NCI-H345 treated with DMSO at 0.1 percent for 48 hours (cell line): ENCODE measurements around the gene RPL13A.

ENCODE experiments used
- DNase-seq: peaks from one replicate; lab custom pipeline; 2025; ENCODE audit not compliant: unreplicated experiment; lab: John Stamatoyannopoulos, UW

Gene RPL13A

DNA sequence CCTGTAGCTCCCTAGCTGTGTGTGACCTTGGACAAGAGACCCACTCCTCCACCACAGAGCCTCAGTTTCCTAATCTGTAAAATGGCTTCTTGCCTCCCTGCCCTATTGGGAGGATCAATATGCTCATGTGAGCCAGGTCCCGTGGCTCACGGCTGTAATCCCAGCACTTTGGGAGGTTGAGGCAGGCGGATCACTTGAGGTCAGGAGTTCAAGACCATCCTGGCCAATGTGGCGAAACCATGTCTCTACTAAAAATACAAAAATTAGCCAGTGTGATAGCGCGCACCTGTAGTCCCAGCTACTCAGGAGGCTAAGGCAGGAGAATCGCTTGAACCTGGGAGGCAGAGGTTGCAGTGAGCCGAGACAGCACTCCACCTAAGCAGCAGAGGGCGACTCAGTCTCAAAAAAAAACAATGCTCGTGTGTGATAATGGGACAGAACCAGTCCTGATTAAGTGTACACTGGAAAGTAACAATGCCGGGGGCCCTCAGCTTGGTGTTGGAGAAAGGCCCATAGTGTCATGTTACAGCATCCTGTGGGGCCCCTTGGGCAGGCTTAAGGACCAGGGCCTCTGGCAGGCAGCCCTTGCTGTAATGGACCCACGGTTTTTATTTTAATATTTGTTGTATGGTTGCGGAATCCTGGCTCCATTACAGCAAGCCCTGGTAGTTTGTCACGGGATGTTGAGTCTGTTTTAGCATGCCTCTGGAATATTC lies 15.6 kb downstream of the RPL13A start:
- peak; percentile 13 for DNase-seq

DNA sequence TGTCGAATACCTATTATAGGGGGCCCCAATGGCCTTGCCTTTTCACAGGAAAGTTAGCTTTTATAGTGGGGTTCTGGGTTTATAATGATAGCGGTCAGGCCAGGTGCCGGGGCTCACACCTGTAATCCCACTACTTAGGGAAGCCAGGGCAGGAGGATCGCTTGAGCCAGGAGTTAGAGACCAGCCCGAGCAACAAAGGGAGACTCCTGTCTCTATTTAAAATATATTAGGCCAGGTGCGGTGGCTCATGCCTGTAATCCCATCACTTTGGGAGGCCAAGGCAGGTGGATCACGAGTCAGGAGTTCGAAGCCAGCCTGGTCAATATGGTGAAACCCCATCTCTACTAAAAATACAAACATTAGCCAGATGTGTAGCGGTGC lies 16.2 kb downstream of the RPL13A start:
- no peak for DNase-seq

DNA sequence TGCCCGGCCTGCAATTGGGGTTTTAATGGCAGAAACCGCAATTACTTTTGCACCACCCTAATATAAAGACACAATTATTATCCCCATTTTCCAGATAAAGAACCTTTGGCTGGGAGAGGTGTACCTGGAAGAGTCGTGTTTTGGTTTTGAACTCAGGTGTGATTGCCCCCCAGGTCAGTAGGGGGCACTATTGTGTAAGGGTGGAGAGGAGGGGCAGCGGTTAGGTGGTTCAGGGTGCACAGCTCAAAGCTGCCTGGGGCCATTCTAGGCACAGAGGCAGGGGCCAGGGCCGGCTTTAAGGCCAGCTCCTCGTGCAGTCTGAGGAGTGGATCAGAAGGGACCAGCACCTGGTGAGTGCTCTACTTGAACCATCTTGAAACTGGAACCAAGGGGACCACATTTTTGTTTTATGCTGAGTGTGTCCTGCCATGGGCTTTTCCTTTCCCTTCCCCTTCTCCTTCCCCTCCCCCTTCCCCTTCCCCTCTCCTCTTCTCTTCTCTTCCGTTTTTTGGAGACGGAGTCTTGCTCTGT lies 19.2 kb downstream of the RPL13A start:
- DNase-seq: peak; percentile 16

DNA sequence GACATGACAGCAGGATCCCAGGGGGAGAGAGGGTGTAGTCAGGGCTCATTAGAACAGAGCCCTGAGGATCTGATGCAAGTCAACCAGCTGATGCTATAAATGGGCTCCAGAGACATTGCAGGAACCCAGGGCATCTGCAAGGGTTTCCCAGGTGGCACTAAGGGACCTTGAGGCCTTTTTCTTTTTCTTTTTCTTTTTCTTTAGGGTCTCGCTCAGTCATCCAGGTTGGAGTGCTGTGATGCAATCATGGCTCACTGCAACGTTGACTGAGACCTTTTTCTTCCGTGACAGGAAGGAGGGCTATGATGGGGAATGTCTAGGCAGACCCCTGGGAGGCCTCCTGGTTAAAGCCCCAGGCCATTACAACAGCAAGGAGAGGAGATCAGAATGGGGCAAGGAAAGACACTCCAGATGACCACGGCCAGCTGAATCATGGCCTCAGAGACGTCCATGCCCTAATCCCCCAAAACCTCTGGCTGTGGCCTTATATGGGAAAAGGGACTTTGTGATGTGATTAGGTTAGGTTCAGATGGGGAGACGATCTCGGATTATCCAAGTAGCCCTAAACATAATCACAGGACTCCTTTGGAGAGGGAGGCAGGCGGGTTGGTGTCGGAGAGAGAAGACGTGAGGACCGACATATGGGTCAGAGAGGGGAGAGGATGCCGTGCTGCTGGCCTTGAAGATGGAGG lies 20.5 kb downstream of the RPL13A start:
- DNase-seq: no peak

DNA sequence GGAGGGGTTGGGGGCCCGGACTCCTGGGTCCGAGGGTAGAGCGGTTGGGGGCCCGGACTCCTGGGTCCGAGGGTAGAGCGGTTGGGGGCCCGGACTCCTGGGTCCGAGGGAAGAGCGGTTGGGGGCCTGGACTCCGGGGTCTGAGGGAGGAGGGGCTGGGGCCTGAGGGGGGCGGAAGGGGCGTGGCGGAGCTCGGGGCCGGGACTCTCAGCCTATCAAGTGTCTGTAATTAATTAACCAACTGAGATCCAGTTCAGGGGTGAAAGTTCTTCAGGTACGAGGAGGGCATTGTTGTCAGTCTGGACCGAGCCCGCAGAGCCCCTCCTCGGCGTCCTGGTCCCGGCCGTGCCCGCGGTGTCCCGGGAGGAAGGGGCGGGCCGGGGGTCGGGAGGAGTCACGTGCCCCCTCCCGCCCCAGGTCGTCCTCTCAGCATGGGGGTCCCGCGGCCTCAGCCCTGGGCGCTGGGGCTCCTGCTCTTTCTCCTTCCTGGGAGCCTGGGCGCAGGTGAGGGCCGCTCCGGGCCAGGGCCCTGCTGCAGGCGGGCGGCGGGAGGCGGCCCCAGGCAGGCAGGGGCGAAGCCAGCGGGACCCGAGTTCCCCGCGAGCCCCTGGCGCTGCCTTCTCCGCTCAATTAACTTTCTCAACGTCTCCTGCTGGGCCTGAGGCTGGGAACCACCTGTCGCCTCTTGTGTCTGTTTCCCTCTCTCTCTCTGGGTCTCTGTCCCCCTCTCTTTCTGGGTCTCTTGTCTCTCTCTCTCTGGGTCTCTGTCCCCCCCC lies 25.8 kb downstream of the RPL13A start:
- peak; percentile 46 for DNase-seq

DNA sequence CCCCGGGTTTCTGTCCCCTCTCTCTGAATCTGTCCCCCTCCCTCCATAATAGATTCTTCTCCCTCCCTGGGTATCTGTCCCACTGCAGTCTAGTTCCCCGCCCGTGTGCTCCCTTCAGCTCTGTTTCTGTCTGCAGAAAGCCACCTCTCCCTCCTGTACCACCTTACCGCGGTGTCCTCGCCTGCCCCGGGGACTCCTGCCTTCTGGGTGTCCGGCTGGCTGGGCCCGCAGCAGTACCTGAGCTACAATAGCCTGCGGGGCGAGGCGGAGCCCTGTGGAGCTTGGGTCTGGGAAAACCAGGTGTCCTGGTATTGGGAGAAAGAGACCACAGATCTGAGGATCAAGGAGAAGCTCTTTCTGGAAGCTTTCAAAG lies 26.3 kb downstream of the RPL13A start:
- no peak for DNase-seq

DNA sequence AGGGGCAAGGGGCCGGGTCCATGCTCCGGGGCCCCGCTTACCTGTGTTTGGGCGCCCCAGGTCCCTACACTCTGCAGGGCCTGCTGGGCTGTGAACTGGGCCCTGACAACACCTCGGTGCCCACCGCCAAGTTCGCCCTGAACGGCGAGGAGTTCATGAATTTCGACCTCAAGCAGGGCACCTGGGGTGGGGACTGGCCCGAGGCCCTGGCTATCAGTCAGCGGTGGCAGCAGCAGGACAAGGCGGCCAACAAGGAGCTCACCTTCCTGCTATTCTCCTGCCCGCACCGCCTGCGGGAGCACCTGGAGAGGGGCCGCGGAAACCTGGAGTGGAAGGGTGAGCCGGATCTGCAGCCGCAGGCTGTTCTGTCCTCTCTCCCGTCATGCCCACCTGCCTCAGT lies 26.7 kb downstream of the RPL13A start:
- no peak for DNase-seq

DNA sequence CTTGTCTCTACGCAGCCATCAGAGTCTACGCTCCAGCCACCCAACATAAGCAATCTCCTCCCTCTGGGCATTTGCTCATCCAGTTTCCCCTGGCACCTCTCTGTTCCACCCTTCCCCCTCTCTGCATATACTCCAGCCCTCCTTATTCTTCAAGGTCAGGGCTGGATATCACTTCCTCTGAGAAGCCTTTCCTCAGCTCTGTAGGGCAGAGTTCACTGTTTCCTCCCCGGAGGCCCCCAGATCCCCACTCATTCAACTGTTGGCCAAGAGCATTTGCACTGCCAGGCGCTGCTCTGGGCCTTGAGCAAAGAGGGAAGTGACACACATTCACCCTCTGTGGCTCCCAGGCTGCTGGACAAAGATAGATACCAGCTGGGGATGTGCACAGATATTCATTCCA lies 28.4 kb downstream of the RPL13A start:
- no peak for DNase-seq

DNA sequence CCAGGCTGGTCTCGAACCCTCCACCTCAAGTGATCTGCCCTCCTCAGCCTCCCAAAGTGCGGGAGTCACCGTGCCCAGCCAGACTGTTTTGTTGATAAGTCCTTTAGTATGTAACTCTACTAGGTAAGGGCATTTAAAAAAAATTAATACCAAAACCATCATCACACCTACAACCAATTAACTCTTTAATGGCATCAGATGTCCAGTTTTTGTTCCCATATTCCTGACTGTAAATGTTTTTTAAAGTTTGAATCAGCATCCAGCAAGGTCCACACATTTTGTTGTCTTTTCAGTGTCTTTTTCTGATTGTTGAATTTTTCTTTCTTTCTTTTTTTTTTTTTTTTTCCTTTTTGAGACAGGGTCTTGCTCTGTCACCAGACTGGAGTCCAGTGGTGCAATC lies 30.6 kb downstream of the RPL13A start:
- DNase-seq: no peak

DNA sequence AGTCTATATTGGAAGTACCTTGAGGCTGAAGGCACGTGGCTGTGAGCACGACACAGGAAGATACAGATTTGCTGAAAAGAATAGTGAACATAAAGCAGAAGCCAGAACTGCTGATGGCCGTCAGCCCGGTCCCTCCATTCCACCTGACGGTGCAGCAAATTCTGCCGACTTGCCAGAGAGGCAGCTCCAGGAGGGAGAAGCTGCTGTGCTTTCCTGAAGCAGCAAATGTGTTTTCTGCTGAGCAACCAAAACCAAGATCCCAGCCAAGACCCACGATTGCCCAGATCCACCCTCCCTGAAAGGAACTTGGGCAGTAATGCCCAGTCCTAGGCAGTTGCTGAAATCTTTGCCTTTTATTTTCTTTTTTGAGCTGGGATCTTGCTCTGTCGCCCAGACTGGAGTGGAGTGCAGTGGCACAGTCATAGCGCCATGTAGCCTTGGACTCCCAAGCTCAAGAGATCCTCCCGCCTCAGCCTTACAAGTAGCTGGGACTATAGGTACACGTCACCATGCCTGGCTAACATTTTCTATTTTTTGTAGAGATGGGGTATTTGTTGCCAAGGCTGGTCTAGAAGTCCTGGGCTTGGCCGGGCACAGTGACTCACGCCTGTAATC lies 33.4 kb downstream of the RPL13A start:
- no peak for DNase-seq

DNA sequence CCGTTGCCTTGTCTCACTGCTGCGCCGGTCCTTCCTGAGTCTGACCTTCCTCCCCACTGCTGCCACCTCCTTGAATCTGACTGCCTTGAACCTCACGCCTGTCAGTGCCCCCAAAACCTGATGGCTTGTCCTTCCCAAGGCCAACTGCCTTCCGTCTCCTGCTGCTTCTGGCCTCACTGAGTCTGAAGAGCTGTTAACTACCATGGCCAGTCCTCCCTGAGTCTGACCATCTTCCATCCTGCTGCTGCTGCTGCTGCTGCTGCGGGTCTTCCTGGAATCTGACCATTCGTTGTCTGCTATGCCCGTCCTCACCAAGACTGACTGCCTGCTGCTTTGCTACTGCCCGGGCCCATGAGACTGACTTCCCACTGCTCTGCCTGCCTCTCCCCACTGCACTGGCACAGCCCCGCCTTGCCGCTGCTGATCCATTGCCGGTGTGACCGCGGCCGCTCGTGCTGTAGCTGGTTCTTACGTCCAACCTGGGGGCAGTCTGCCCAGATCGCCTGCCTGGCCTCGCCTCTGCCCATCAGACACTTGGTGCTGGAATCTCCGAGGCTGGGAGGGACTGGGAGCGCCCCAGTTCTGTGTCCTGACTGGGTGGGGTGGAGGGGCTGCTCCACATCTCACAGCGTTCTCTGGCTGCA lies 37.5 kb downstream of the RPL13A start:
- no peak for DNase-seq

DNA sequence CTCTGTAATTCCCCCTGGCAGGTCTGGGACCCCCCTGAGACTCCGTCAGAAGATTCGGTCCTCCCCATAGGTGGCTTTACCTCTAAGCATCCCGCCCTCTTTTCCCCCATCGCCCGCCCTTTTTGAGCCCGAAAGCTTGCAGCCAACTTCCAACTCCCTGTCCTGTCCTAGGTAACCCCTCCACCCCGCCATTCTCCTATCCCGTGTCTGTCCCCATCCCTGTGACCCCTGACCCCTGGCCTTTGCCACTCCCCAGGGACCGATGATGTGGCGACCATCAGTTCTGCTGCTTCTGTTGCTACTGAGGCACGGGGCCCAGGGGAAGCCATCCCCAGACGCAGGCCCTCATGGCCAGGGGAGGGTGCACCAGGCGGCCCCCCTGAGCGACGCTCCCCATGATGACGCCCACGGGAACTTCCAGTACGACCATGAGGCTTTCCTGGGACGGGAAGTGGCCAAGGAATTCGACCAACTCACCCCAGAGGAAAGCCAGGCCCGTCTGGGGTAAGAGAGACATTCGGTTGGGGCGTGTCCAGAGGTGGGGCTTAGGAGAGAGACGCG lies 40.9 kb downstream of the RPL13A start:
- no peak for DNase-seq

DNA sequence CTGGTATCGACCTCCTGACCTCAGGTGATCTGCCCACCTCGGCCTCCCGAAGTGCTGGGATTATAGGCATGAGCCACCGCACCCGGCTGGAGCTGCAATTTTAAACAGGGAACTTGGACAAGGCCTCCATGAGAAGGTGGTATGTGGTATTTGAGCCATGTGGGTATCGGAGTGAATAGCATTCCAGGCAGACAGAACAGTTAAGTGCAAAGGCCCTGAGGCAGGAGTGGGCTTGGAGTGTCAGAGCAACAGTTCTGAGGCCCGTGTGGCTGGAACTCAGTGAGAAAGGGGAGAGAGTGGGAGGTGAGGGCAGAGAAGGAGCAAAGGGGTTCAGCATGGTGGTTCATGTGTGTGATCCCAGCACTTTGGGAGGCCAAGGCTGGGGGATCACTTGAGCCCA lies 43.3 kb downstream of the RPL13A start:
- DNase-seq: no peak

DNA sequence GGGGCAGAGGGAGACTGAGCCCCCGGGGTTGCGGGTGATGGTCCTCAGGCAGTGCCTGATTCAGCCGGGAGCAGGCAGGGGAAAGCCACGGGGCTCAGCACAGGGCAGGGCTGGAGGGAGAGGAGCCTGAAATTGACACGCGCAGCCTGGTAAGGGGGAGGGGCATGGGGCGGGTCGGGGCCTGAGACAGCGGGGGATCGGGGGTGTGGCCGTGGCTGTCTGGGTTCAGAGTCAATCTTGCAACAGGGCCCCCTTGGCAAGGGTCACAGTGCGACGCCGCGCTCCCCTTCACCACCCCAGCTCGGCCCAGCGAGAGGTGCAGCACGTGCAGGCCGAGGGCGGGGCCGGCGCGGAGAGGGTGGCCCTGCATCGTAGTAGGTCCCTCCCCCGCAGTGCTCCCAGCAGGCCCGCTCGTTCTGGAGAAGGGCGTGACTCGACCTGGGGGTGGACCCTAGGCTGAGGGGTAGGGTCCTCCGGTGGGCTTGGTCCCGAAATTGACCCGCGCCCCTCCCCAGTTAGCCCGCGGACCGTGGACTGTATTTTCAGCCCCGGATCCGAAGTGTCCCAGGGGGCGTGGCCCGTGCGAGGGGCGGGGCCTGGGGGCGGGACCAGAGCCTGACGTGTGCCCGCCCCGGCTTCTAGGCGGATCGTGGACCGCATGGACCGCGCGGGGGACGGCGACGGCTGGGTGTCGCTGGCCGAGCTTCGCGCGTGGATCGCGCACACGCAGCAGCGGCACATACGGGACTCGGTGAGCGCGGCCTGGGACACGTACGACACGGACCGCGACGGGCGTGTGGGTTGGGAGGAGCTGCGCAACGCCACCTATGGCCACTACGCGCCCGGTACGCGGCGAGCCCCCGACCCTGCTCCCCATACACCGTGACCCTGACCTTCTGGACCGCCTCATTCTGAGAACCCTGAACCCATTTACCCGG lies 46.4 kb downstream of the RPL13A start:
- peak; percentile 54 for DNase-seq

DNA sequence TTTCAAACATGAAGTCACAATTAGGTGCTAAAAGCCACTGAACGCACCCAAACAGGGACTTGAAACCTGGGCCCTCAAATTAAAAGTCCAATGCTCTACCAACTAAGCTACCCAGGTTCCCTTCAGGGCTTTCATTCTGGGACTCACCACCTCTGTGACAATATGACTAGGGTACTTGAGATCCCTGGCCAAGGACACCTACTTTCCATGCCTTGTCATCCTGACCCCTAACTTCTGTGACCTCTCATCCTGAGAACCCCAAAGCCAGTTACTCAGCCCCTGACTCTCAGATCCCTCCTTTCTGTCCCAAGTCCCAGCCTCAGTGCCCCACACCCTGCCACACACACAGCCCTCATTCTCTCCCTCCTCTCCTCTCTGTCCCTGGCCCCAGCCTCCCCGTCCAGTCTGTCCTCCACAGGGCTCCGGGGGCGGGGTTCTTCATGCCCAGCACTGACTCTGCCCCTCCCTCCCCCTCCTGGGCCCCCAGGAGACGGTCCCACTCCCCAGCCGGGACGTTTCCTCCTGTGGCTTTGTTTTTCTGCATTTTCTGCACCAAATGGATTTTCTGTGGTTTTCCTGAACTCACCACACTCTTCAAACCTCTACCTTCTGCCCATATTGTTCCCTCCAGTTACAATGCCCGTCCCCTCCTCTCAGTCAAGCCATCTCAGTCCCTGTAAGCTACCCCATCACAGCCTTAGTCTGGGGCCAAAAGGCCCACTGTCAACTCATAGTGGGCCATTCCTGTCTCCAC lies 47.4 kb downstream of the RPL13A start:
- no peak for DNase-seq

DNA sequence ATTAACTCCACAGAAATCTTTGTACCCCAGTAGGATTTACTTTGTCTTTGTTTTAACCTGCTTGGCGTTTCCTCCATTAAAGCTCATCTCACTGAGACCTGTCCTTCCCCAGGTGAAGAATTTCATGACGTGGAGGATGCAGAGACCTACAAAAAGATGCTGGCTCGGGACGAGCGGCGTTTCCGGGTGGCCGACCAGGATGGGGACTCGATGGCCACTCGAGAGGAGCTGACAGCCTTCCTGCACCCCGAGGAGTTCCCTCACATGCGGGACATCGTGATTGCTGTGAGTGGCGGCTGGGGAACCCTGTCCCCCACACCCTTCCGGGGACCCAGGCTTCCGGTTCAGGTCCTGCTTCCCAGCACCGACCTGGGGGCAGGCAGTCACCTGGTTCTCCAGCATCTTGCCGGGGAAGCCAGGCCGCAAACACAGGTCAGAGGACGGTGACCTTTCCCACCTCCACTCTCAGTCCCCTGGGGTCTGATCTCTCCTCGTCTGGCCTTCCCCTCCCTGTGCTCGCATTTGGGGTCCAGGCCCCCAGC lies 49.6 kb downstream of the RPL13A start:
- no peak for DNase-seq

DNA sequence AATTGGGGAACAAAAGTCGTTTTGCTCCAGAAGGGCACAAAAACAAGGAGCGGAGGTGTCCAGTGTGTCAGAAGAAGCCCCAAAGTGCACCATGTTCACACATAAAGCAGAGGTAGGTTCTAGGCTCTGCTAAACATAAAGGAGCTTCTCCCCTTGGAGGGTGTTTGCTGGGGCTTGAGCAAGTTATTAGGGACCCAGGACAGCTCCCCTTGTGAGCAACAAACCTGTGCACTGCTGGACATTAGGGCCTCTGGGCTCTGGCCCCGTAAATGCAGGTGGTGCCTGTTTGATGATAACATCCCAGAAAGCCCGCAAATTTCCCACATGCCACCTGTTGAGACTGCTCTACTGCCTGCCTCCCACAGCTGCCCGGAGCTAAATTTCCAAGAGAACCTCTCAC lies 51.2 kb downstream of the RPL13A start:
- DNase-seq: no peak

DNA sequence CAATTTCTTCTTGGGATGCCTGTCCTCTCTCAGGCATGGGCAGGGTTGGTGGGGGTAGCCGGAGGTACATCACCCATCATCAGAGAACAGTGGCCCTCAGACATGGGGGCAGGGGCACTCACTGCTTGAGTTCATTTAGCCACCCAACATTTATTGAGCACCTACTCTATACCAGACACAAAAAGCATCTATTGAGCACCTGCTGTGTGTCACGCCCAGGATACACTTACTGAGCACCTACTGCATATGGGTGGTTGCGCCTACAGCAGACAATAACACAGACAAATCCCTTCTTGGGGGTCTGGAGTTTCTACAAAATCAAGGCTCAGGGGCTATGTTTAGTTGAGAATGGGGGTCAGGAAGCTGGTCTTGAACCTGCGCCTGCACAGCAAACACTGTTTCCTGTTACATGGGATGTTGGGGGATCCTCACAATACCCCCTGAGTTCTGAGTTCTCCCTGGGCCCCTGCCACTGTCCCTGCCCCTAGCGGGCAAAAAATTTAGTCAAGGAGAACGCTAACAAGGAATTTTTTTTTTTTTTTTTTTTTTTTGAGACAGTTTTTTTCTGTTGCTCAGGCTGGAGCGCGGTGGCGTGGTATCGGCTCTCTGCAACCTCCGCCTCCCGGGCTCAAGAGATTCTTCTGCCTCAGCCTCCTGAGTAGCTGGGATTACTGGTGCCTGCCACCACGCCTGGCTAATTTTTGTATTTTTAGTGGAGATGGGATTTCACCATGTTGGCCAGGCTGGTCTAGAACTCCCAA lies 52.0 kb downstream of the RPL13A start:
- no peak for DNase-seq
